KOPT-K1 (cell line): ENCODE results near the gene DPM1.
"Not testable (repeated sequence)": the region's sequence is repeated elsewhere in the genome, so short reads cannot be mapped to it uniquely, and the experiment has no call there.

Experiments used
- H3K27ac ChIP-seq: fragments of 200-600 bp; sonication (generic); 2 replicates; pipeline ENCODE4 v1.5.1; 2016; ENCODE audit warnings: antibody characterized with exemption, mild to moderate bottlenecking, low read depth, low read length; ENCODE audit not compliant: poor library complexity, severe bottlenecking
- H3K36me3 ChIP-seq: fragments of 200-600 bp; sonication (generic); 2 replicates; pipeline ENCODE4 v1.5.1; 2017; ENCODE audit warnings: antibody characterized with exemption, mild to moderate bottlenecking, low read length, moderate library complexity; ENCODE audit not compliant: insufficient read depth
- H3K9me3 ChIP-seq: fragments of 200-600 bp; sonication (generic); 2 replicates; pipeline ENCODE4 v1.5.1; 2017; ENCODE audit warnings: antibody characterized with exemption, low read length, mild to moderate bottlenecking; ENCODE audit not compliant: insufficient read depth, poor library complexity, severe bottlenecking

Gene DPM1

DNA sequence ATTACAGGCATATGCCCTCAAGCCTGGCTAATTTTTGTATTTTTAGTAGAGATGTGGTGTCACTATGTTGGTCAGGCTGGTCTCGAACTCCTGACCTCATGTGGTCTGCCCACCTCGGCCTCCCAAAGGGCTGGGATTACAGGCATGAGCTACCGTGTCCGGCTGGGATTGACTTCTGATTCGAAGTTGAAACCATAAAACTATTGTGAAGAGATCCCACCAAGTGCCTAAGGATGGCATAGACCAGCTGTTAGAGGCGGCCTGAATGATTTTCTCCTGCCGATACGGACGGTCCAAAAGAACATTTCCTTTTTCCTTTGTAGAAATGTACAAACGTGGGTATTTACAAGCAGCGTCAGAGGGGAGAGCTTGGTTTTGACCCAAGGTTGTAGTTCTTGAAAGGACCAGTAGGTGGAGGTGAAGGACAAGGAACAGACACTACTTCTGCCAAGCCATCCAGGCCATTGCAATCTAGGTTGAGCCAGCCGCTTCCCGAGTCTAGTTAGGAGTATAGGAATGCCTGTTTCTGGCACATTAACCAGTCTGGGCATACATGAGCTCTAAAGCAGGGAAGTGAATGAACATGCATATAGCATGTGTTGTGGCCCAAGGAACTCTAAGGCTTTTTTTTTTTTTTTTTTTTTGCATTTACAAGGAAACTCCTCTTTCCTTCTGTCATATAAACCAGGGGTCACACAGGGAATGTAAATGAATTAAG, 29.3 kb upstream of the DPM1 start:
- no peak overlapping the region for H3K27ac ChIP-seq
- no peaks in the 10 kb centered on the region for H3K9me3 ChIP-seq
- H3K36me3 ChIP-seq, result no peaks in the 10 kb centered on the region

DNA sequence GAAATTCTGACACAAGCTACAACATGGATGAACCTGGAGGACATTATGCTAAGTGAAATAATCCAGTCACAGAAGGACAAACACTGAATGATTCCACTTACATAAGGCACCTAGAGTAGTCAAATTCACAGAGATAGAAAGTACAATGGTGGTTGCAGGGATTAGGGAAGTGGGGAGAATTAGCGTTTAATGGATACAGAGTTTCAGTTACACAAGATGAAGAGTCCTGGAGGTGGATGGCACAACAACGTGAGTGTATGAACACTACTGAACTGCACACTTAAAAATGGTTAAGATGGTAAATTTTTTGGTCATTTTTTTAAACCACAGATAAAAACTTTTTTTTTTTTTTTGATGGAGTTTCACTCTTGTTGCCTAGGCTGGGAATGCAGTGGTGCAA, 25.0 kb upstream of the DPM1 start:
- Histone ChIP-seq H3K27ac (no peak overlapping the region), H3K9me3 (no peaks in the 10 kb centered on the region), H3K36me3 (no peaks in the 10 kb centered on the region)

GRCh38 chr20:50982363-50982762, 24.0 kb upstream of the DPM1 start:
- no peak overlapping the region for H3K27ac ChIP-seq
- H3K36me3 ChIP-seq, result no peaks in the 10 kb centered on the region
- H3K9me3 ChIP-seq, result no peaks in the 10 kb centered on the region

DNA sequence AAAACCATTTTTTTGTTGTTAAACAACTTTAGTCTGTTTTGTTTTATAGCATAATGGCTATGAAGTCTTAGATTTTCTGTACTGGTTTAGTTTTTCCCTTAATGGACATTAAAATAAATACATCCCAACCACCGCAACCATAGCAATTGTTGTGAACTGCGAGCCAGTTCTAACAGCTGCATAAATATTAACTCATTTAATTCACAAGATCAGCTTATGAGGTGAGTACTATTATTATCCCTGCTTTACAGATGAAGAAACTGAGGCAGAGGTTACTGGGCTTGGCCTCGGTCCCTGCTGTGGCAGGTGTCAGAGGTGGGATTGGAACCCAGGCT, 23.3 kb upstream of the DPM1 start:
- Histone ChIP-seq H3K27ac (no peak overlapping the region), H3K9me3 (no peaks in the 10 kb centered on the region), H3K36me3 (no peaks in the 10 kb centered on the region)

GRCh38 chr20:50980851-50981713, 22.8 kb upstream of the DPM1 start:
- H3K9me3 ChIP-seq, result no peaks in the 10 kb centered on the region
- H3K27ac ChIP-seq, result no peak overlapping the region
- no peaks in the 10 kb centered on the region for H3K36me3 ChIP-seq

DNA sequence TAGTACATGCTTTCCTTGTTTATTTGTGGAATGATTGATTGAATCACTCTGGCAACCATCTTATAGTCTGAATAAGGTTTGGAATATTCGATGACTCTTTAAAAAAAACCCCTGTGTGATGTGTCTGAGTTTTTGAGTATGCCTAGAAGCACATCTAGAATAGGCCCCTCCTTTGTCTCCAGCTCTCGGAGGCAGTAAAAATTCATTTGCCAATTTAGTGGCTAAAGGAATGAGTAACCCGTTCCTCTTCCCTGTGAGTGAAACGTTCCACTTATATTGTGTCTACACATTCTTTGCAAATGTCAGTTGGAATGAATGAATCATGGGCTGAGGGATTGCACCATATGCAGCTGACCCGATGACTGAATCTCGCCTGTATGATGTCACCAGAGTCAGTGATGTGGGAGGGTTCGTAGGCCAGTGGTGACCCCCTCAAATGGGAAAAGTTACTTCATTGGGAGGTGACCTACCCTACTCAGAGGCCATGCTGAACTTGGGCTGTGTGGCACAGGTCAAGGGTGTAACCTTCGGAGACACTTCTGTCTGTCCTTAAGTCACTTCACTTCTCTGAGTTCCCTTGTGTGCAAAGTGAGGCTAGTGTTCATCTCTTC, 21.8 kb upstream of the DPM1 start:
- Histone ChIP-seq H3K27ac (no peak overlapping the region), H3K36me3 (no peaks in the 10 kb centered on the region), H3K9me3 (no peaks in the 10 kb centered on the region)

DNA sequence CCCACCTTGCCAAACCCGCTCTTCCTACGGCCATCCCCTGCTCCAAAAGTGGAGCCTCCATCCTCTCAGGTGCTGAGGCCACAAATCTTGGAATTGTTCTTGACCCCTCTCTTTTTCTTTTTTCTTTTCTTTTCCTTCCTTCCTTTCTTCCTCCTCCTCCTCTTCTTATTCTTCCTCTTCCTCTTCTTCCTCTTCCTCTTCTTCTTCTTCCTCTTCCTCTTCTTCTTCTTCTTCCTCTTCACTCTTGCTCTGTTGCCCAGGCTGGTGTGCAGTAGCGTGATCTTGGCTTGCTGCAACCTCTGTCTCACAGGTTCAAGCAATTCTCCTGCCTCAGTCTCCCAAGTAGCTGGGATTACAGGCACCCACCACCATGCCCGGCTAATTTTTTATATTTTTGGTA, 20.2 kb upstream of the DPM1 start:
- H3K36me3 ChIP-seq, H3K9me3 ChIP-seq, H3K27ac ChIP-seq: not testable (repeated sequence)

GRCh38 chr20:50977066-50978021, 19.0 kb upstream of the DPM1 start:
- Histone ChIP-seq H3K27ac (no peak overlapping the region), H3K36me3 (no peaks in the 10 kb centered on the region), H3K9me3 (no peaks in the 10 kb centered on the region)

GRCh38 chr20:50975701-50976330, 17.5 kb upstream of the DPM1 start:
- no peaks in the 10 kb centered on the region for H3K9me3 ChIP-seq
- H3K27ac ChIP-seq, result no peak overlapping the region
- no peaks in the 10 kb centered on the region for H3K36me3 ChIP-seq

DNA sequence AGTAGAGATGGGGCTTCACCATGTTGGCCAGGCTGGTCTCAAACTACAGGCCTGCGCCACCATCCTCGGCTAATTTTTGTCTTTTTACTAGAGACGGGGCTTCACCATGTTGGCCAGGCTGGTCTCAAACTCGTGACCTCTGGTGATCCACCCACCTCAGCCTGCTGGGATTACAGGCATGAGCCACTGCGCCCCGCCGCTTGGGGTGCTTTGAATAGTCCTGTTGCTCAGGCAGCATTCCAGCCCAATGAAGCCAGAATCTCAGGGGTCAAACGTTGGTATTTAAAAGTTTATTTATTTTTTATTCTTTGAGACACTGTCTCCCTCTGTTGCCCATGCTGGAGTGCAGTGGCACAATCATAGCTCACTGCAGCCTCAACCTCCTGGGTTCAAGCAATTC, 11.6 kb upstream of the DPM1 start:
- Histone ChIP-seq H3K9me3 (no peaks in the 10 kb centered on the region), H3K36me3 (no peaks in the 10 kb centered on the region), H3K27ac (no peak overlapping the region)

GRCh38 chr20:50969435-50969834, 11.1 kb upstream of the DPM1 start:
- no peak overlapping the region for H3K27ac ChIP-seq
- no peaks in the 10 kb centered on the region for H3K9me3 ChIP-seq
- no peaks in the 10 kb centered on the region for H3K36me3 ChIP-seq

DNA sequence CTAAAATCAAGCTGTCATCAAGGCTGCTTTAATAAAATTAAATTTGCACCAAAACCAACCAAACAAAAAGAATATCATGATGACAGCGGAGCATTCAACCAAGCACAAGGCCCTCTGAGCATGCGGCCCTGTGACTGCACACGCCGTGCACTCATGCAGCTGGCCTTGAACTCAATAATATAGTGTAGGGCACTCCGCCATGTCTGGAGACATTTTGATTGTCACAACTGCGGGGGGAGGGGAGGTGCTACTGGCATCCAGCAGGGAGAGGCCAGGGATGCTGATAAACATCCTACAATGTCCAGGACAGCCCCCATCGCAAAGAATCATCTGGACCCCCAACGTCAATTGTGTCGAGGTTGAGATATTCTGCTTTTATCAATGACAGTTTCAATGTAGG, 10.0 kb upstream of the DPM1 start:
- H3K36me3 ChIP-seq, result no peaks in the 10 kb centered on the region
- H3K9me3 ChIP-seq, result no peaks in the 10 kb centered on the region
- H3K27ac ChIP-seq, result no peak overlapping the region

- no peak overlapping the region for H3K27ac ChIP-seq
- no peaks in the 10 kb centered on the region for H3K9me3 ChIP-seq
- H3K36me3 ChIP-seq, result no peaks in the 10 kb centered on the region
Observed at GRCh38 chr20:50967586-50967985, 9.3 kb upstream of the DPM1 start.

- H3K36me3 ChIP-seq, result peaks cover 23% of the 10 kb centered on the region
- no peak overlapping the region for H3K27ac ChIP-seq
- no peaks in the 10 kb centered on the region for H3K9me3 ChIP-seq
Observed at GRCh38 chr20:50959543-50960126, 1.3 kb upstream of the DPM1 start.
